Mesendoderm (in vitro differentiated cells): ENCODE measurements around the gene CBL.

Source experiments
- DNase-seq: peaks from one replicate; pipeline ENCODE4 v3.0.0; 2013
- H2AK5ac ChIP-seq: 2 replicates; pipeline ENCODE4 v1.6.1; 2013; ENCODE audit warnings: low read length, inconsistent platforms
- H2BK120ac ChIP-seq: 2 replicates; pipeline ENCODE4 v1.6.1; 2013; ENCODE audit warnings: low read depth, mild to moderate bottlenecking, low read length, moderate library complexity, mixed read lengths
- H2BK15ac ChIP-seq: replicated peaks from 2 replicates; pipeline ENCODE4 v1.6.1; 2013; ENCODE audit warnings: low read depth, mild to moderate bottlenecking, moderate library complexity
- H2BK5ac ChIP-seq: 2 replicates; pipeline ENCODE4 v1.6.1; 2013; ENCODE audit warnings: low read length, inconsistent platforms
- H3K18ac ChIP-seq: 2 replicates; pipeline ENCODE4 v1.6.1; 2013; ENCODE audit warnings: mild to moderate bottlenecking, low read length, mixed read lengths
- H3K23ac ChIP-seq: one replicate; pipeline ENCODE4 v1.6.1; 2013; ENCODE audit warnings: low read length
- H3K27ac ChIP-seq: 2 replicates; pipeline ENCODE4 v1.5.1; 2013; ENCODE audit warnings: low read depth, mild to moderate bottlenecking, inconsistent platforms, low read length, moderate library complexity
- H3K27me3 ChIP-seq: 2 replicates; pipeline ENCODE4 v1.6.1; 2013; ENCODE audit warnings: low read length, control low read depth, mild to moderate bottlenecking, inconsistent platforms; ENCODE audit not compliant: insufficient read depth, poor library complexity
- H3K36me3 ChIP-seq: 2 replicates; pipeline ENCODE4 v1.6.1; 2013; ENCODE audit warnings: low read length, inconsistent platforms; ENCODE audit not compliant: control insufficient read depth, insufficient read depth
- H3K4ac ChIP-seq: one replicate; pipeline ENCODE4 v1.6.1; 2013; ENCODE audit warnings: low read depth, mild to moderate bottlenecking, low read length, moderate library complexity
- H3K4me1 ChIP-seq: 2 replicates; pipeline ENCODE4 v1.6.1; 2013; ENCODE audit warnings: low read depth, low read length, inconsistent platforms; ENCODE audit not compliant: control insufficient read depth
- H3K4me2 ChIP-seq: 2 replicates; pipeline ENCODE4 v1.6.1; 2013; ENCODE audit warnings: low read length
- H3K4me3 ChIP-seq: 2 replicates; pipeline ENCODE4 v1.5.1; 2013; ENCODE audit warnings: mild to moderate bottlenecking, low read length
- H3K56ac ChIP-seq: one replicate; pipeline ENCODE4 v1.6.1; 2013; ENCODE audit warnings: low read length
- H3K79me1 ChIP-seq: 2 replicates; pipeline ENCODE4 v1.6.1; 2013; ENCODE audit warnings: low read length, inconsistent platforms
- H3K79me2 ChIP-seq: 2 replicates; pipeline ENCODE4 v1.6.1; 2013; ENCODE audit warnings: mild to moderate bottlenecking, low read length; ENCODE audit not compliant: control insufficient read depth, insufficient read depth
- H3K9ac ChIP-seq: 2 replicates; pipeline ENCODE4 v1.6.1; 2013; ENCODE audit warnings: low read length, inconsistent platforms
- H4K5ac ChIP-seq: one replicate; pipeline ENCODE4 v1.6.1; 2013; ENCODE audit warnings: low read length
- H4K8ac ChIP-seq: one replicate; pipeline ENCODE4 v1.6.1; 2013; ENCODE audit warnings: low read depth, mild to moderate bottlenecking, control low read depth, low read length, moderate library complexity
- WGBS: extraction: QIAGEN DNeasy Blood & Tissue Kit; methylation state at CpG from one replicate; pipeline ENCODE4 v1.1.7; 2013; ENCODE audit warnings: low lambda C conversion rate, missing lambda C conversion rate; ENCODE audit not compliant: insufficient coverage; ENCODE audit errors: extremely low coverage; 5-methylcytosine and 5-hydroxymethylcytosine counted together

The CBL gene

DNA sequence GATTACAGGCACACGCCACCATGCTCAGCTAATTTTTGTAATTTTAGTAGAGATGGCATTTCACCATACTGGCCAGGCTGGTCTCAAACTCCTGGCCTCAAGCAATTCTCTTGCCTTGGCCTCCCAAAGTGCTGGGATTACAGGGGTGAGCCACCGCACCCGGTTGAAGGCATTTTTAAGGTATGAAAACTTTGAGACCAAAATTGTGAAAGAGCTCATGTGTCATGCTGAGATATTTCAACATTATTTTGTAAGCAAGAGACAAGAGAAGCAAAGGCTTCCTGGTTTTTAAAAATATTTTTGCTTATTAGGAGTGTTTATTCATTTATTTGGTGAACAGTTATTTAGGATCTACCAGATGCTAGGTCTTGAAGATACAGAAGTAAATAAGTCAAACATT is 14.0 kb upstream of the CBL start:
- Histone ChIP-seq H3K36me3 (no peaks in the 10 kb centered on the region), H2BK5ac (no peak overlapping the region), H4K5ac (no peak overlapping the region), H3K4me1 (no peaks in the 10 kb centered on the region), H3K27ac (no peak overlapping the region), H3K56ac (no peak overlapping the region), H3K27me3 (no peaks in the 10 kb centered on the region), H2BK120ac (no peak overlapping the region), H2AK5ac (no peak overlapping the region), H3K18ac (no peak overlapping the region), H4K8ac (no peak overlapping the region), H3K9ac (no peak overlapping the region), H3K4me2 (no peak overlapping the region), H3K4me3 (no peak overlapping the region), H2BK15ac (no peak overlapping the region), H3K79me2 (no peaks in the 10 kb centered on the region), H3K79me1 (no peaks in the 10 kb centered on the region), H3K4ac (no peak overlapping the region), H3K23ac (no peak overlapping the region)
- DNase-seq, result no peak
- WGBS, result no CpG with 5 or more reads among the region's 3 CpGs

GRCh38 chr11:119193001-119193400 is 13.1 kb upstream of the CBL start:
- no peaks in the 10 kb centered on the region for H3K27me3 ChIP-seq
- H2AK5ac ChIP-seq, result no peak overlapping the region
- no peak overlapping the region for H3K27ac ChIP-seq
- no peak overlapping the region for H3K4me3 ChIP-seq
- no peak overlapping the region for H3K4me2 ChIP-seq
- no peak overlapping the region for H3K9ac ChIP-seq
- WGBS, result no CpG with 5 or more reads among the region's 5 CpGs
- H4K5ac ChIP-seq, result no peak overlapping the region
- no peak overlapping the region for H2BK5ac ChIP-seq
- H3K56ac ChIP-seq, result no peak overlapping the region
- no peaks in the 10 kb centered on the region for H3K79me1 ChIP-seq
- DNase-seq, result no peak
- H2BK120ac ChIP-seq, result no peak overlapping the region
- H3K36me3 ChIP-seq, result no peaks in the 10 kb centered on the region
- no peak overlapping the region for H3K18ac ChIP-seq
- no peaks in the 10 kb centered on the region for H3K79me2 ChIP-seq
- no peak overlapping the region for H3K23ac ChIP-seq
- no peaks in the 10 kb centered on the region for H3K4me1 ChIP-seq
- no peak overlapping the region for H3K4ac ChIP-seq
- H2BK15ac ChIP-seq, result no peak overlapping the region
- H4K8ac ChIP-seq, result no peak overlapping the region

DNA sequence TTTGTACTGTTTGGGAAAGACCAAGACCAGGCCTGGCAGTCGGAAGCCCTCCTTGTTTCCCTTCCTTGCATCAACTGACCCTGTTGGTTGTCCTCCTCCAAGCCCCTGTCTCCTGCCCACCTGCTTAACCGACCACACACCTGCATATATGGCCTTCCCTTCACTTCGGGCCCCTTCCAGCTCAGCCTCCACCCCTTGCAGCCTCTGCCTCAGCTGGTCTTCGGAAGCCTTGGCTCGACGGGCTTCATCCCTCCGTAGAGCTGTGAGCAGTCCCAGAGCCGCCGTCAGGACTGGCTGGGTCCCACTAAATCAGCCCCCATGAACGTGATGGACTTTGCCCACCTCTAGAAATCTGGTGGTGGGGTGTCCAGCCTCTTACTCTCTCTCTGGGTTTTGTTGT is 12.5 kb upstream of the CBL start:
- Histone ChIP-seq H2BK15ac (no peak overlapping the region), H2BK120ac (no peak overlapping the region), H3K23ac (no peak overlapping the region), H3K4me1 (no peaks in the 10 kb centered on the region), H2AK5ac (no peak overlapping the region), H3K4ac (no peak overlapping the region), H2BK5ac (no peak overlapping the region), H3K9ac (no peak overlapping the region), H4K8ac (no peak overlapping the region), H3K18ac (no peak overlapping the region), H3K27ac (no peak overlapping the region), H4K5ac (no peak overlapping the region), H3K27me3 (no peaks in the 10 kb centered on the region), H3K36me3 (no peaks in the 10 kb centered on the region), H3K4me2 (no peak overlapping the region), H3K79me1 (no peaks in the 10 kb centered on the region), H3K4me3 (no peak overlapping the region), H3K56ac (no peak overlapping the region), H3K79me2 (no peaks in the 10 kb centered on the region)
- DNase-seq, result no peak
- no CpG with 5 or more reads among the region's 10 CpGs for WGBS

- no peak for DNase-seq
- H3K27ac ChIP-seq, result no peak overlapping the region
- no peaks in the 10 kb centered on the region for H3K4me1 ChIP-seq
- peak overlapping the region; percentile 52 for H3K56ac ChIP-seq
- H3K36me3 ChIP-seq, result no peaks in the 10 kb centered on the region
- no peak overlapping the region for H3K4ac ChIP-seq
- no CpG with 5 or more reads among the region's 7 CpGs for whole genome bisulfite sequencing
- H2BK120ac ChIP-seq, result no peak overlapping the region
- H3K23ac ChIP-seq, result no peak overlapping the region
- H3K4me3 ChIP-seq, result no peak overlapping the region
- H2BK15ac ChIP-seq, result no peak overlapping the region
- no peak overlapping the region for H4K8ac ChIP-seq
- no peak overlapping the region for H2BK5ac ChIP-seq
- no peak overlapping the region for H2AK5ac ChIP-seq
- H3K79me2 ChIP-seq, result no peaks in the 10 kb centered on the region
- H3K9ac ChIP-seq, result peak overlapping the region; percentile 29
- H3K79me1 ChIP-seq, result no peaks in the 10 kb centered on the region
- no peaks in the 10 kb centered on the region for H3K27me3 ChIP-seq
- H4K5ac ChIP-seq, result no peak overlapping the region
- no peak overlapping the region for H3K4me2 ChIP-seq
- no peak overlapping the region for H3K18ac ChIP-seq
Measured at GRCh38 chr11:119194811-119195440, 11.2 kb upstream of the CBL start.

DNA sequence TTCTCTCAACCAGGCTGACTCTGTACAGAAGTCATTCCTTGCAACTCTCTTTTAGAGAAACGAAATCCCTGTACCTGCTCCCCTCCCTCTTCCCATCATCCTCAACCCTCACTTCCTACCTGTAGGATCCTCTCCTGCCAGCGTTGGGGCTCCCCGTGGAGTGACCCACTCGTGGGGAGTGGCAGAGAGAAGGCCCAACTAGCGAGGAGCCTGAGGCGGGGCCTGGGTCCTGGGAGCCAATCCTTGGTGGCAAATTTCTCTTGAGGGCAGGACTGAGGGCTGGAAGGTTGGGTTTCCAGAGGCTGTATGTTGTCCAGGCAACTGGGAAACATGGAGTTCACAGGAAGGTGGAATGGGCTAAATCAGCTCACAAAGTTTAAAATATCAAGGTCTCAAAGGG is 10.5 kb upstream of the CBL start:
- Histone ChIP-seq H2BK5ac (no peak overlapping the region), H3K79me1 (no peaks in the 10 kb centered on the region), H2BK15ac (no peak overlapping the region), H3K23ac (no peak overlapping the region), H3K27me3 (no peaks in the 10 kb centered on the region), H2BK120ac (no peak overlapping the region), H3K9ac (no peak overlapping the region), H3K27ac (no peak overlapping the region), H3K79me2 (no peaks in the 10 kb centered on the region), H3K36me3 (no peaks in the 10 kb centered on the region), H3K18ac (no peak overlapping the region), H2AK5ac (no peak overlapping the region), H3K4me1 (no peaks in the 10 kb centered on the region), H3K4me2 (no peak overlapping the region), H3K56ac (no peak overlapping the region), H4K8ac (no peak overlapping the region), H4K5ac (no peak overlapping the region), H3K4me3 (no peak overlapping the region), H3K4ac (no peak overlapping the region)
- no CpG with 5 or more reads among the region's 6 CpGs for WGBS
- peak; percentile 95 for DNase-seq

- DNase-seq, result peak; percentile 88
- Histone ChIP-seq H3K56ac (no peak overlapping the region), H3K4me2 (no peak overlapping the region), H2AK5ac (no peak overlapping the region), H3K18ac (no peak overlapping the region), H2BK15ac (no peak overlapping the region), H3K4me3 (no peak overlapping the region), H3K27ac (no peak overlapping the region), H3K9ac (no peak overlapping the region), H3K27me3 (no peaks in the 10 kb centered on the region), H3K79me2 (no peaks in the 10 kb centered on the region), H3K23ac (no peak overlapping the region), H3K4me1 (no peaks in the 10 kb centered on the region), H4K5ac (no peak overlapping the region), H4K8ac (no peak overlapping the region), H3K36me3 (no peaks in the 10 kb centered on the region), H3K4ac (no peak overlapping the region), H3K79me1 (no peaks in the 10 kb centered on the region), H2BK5ac (no peak overlapping the region), H2BK120ac (no peak overlapping the region)
- no CpG with 5 or more reads among the region's 5 CpGs for whole genome bisulfite sequencing
Measured at GRCh38 chr11:119196833-119197483, 9.2 kb upstream of the CBL start.
